Measurements from ENCODE around the gene TRIM3. TPM values are rescaled to one million over a fixed set of nuclear protein-coding genes. Genes with fewer than 3 reads are reported as not detected.

The TRIM3 gene
- total RNA-seq, 2 experiments from 2014 or later: 5.4 to 6.6 TPM

- POLR2A ChIA-PET: no interaction called here
- CTCF ChIA-PET: interaction anchor here (1.4 to 2.0 kb wide), 2 partner anchors 10 to 15 kb away, joined by 4 to 8 read pairs; no protein-coding TSS in a partner anchor
These were observed 20.6 kb downstream of the TRIM3 start for GRCh38 chr11:6453152-6453551.

- CTCF ChIA-PET: no interaction called here
- POLR2A ChIA-PET: no interaction called here
These were observed 21.5 kb downstream of the TRIM3 start for GRCh38 chr11:6452219-6452618.

- POLR2A ChIA-PET: no interaction called here
These were observed 25.2 kb downstream of the TRIM3 start for GRCh38 chr11:6448574-6448973.

GRCh38 chr11:6443269-6444003 is 30.3 kb downstream of the TRIM3 start:
- POLR2A ChIA-PET: interaction anchor here (1.1 kb wide), 1 partner anchor 64 kb away, joined by 6 read pairs; no protein-coding TSS in a partner anchor
- CTCF ChIA-PET: interaction anchor here (0.6 to 12.5 kb wide), 23 partner anchors 8 to 203 kb away, joined by 3 to 195 read pairs (median 4); partner anchors contain the start of gene APBB1

More at GRCh38 chr11:6448574-6448973, 25.2 kb downstream of the TRIM3 start:
- CTCF ChIA-PET: interaction anchor here (0.6 to 12.5 kb wide), 2 partner anchors 74 to 75 kb away, joined by 3 to 195 read pairs; no protein-coding TSS in a partner anchor

- CTCF ChIA-PET: interaction anchor here (0.7 to 12.5 kb wide), 9 partner anchors 11 to 91 kb away, joined by 3 to 195 read pairs (median 7); no protein-coding TSS in a partner anchor
These were observed 31.3 kb downstream of the TRIM3 start for GRCh38 chr11:6442441-6442840.

GRCh38 chr11:6440906-6441358 is 32.8 kb downstream of the TRIM3 start, which contains the start of gene HPX:
Gene HPX, minus strand, starts transcription at chr11:6440987. Its CDS starts 24 bp downstream, at chr11:6440963.
- ChIA-PET POLR2A (no interaction called here), CTCF (interaction anchor here (12.5 kb wide), 1 partner anchor 66 kb away, joined by 195 read pairs; no protein-coding TSS in a partner anchor)

More at GRCh38 chr11:6442441-6442840, 31.3 kb downstream of the TRIM3 start:
- POLR2A ChIA-PET: no interaction called here

GRCh38 chr11:6438979-6439571 is 34.7 kb downstream of the TRIM3 start:
- ChIA-PET CTCF (interaction anchor here (0.6 to 12.5 kb wide), 7 partner anchors 12 to 1105 kb away, joined by 3 to 195 read pairs (median 3); partner anchors contain the start of gene APBB1), POLR2A (interaction anchor here (0.5 kb wide), 1 partner anchor 36 kb away, joined by 3 read pairs; no protein-coding TSS in a partner anchor)

- ChIA-PET POLR2A (no interaction called here), CTCF (interaction anchor here (1.0 to 12.5 kb wide), 4 partner anchors 15 to 84 kb away, joined by 3 to 195 read pairs (median 4); no protein-coding TSS in a partner anchor)
These were observed 35.7 kb downstream of the TRIM3 start for GRCh38 chr11:6437993-6438392.

GRCh38 chr11:6437423-6437822 is 36.3 kb downstream of the TRIM3 start:
- CTCF ChIA-PET: interaction anchor here (1.0 to 12.5 kb wide), 2 partner anchors 62 to 84 kb away, joined by 3 to 195 read pairs; no protein-coding TSS in a partner anchor
- POLR2A ChIA-PET: no interaction called here

GRCh38 chr11:6433998-6434660 is 39.6 kb downstream of the TRIM3 start:
- ChIA-PET CTCF (no interaction called here), POLR2A (no interaction called here)

GRCh38 chr11:6431861-6432260 is 41.9 kb downstream of the TRIM3 start:
- ChIA-PET POLR2A (no interaction called here), CTCF (no interaction called here)

- POLR2A ChIA-PET: interaction anchor here (0.6 kb wide), 2 partner anchors 34 to 98 kb away, joined by 3 to 4 read pairs; no protein-coding TSS in a partner anchor
- CTCF ChIA-PET: interaction anchor here (1.1 to 2.4 kb wide), 3 partner anchors 11 to 48 kb away, joined by 3 to 7 read pairs (median 4); no protein-coding TSS in a partner anchor
These were observed 46.2 kb downstream of the TRIM3 start for GRCh38 chr11:6427516-6427915.

- CTCF ChIA-PET: no interaction called here
- POLR2A ChIA-PET: no interaction called here
These were observed 53.1 kb downstream of the TRIM3 start for GRCh38 chr11:6420677-6421076.

- CTCF ChIA-PET: interaction anchor here (0.7 to 2.8 kb wide), 7 partner anchors 17 to 70 kb away, joined by 3 to 12 read pairs (median 4); partner anchors contain the start of gene TRIM3
- POLR2A ChIA-PET: interaction anchor here (1.2 to 2.2 kb wide), 5 partner anchors 17 to 63 kb away, joined by 5 to 21 read pairs (median 10); partner anchors contain the start of genes ARFIP2, SMPD1 and TIMM10B
These were observed 54.6 kb downstream of the TRIM3 start, which contains the start of gene APBB1 for GRCh38 chr11:6419009-6419631. Gene APBB1, minus strand, starts transcription at chr11:6419094. Its CDS starts 7,747 bp downstream, at chr11:6411347.

- CTCF ChIA-PET: interaction anchor here (1.1 to 2.8 kb wide), 6 partner anchors 16 to 63 kb away, joined by 3 to 12 read pairs (median 4); partner anchors contain the start of genes TIMM10B and TRIM3
These were observed 55.2 kb downstream of the TRIM3 start for GRCh38 chr11:6418557-6419008.

GRCh38 chr11:6417907-6418556 is 55.7 kb downstream of the TRIM3 start:
- CTCF ChIA-PET: interaction anchor here (1.1 to 2.8 kb wide), 7 partner anchors 15 to 64 kb away, joined by 3 to 12 read pairs (median 3); partner anchors contain the start of genes SMPD1, TIMM10B and TRIM3
- POLR2A ChIA-PET: interaction anchor here (0.7 to 2.2 kb wide), 3 partner anchors 15 to 64 kb away, joined by 3 to 21 read pairs (median 10); partner anchors contain the start of genes ARFIP2, SMPD1 and TIMM10B

More at GRCh38 chr11:6418557-6419008, 55.2 kb downstream of the TRIM3 start:
- POLR2A ChIA-PET: interaction anchor here (0.7 to 2.2 kb wide), 5 partner anchors 16 to 63 kb away, joined by 3 to 21 read pairs (median 10); partner anchors contain the start of genes ARFIP2, SMPD1 and TIMM10B

- ChIA-PET CTCF (no interaction called here), POLR2A (no interaction called here)
These were observed 57.9 kb downstream of the TRIM3 start for GRCh38 chr11:6415797-6416196.

Measured in activated CD8-positive, alpha-beta memory T cell treated with anti-CD3 and anti-CD28 coated beads for 36 hours (primary cell).